K562 (cell line): Measurements from ENCODE around the gene ADRA1B. TPM values are rescaled to one million over a fixed set of nuclear protein-coding genes. Genes with fewer than 3 reads are reported as not detected.

Source experiments
- ATAC-seq: fragments of 200-7000 bp; cut with Tn5 transposase; 3 replicates; pipeline ENCODE4 v1.9.1; 2020; ENCODE audit warnings: moderate library complexity
- BruUV-seq: library from RNA; stranded (reverse); fragments of 400-500 nt; replicated peaks from 2 replicates; lab custom pipeline; 2021; lab: Mats Ljungman, UMichigan
- CTCF ChIA-PET: fragments of 300-600 bp; formaldehyde crosslinking; extraction: SDS; loops from one replicate; lab custom pipeline; 2021; ENCODE audit warnings: low intra/inter-chr PET ratio; lab: Yijun Ruan, JAX
- POLR2A ChIA-PET: fragments of 300-600, 350-650 bp; sonication (Branson Sonifier 250); formaldehyde crosslinking; extraction: SDS; loops from one replicate; lab custom pipeline; 2021; ENCODE audit warnings: antibody characterized with exemption, inconsistent platforms; lab: Yijun Ruan, JAX
- DNase-seq, 4 experiments: peaks; one replicate each; pipeline versions ENCODE4 v3.0.0 to v3.0.0-alpha.2; 2011 to 2018; ENCODE audit warnings: low spot score in 3 of 4, mixed read lengths in 3 of 4; ENCODE audit errors: extremely low read depth in 1 of 4
- FAIRE-seq: peaks from 2 replicates; lab custom pipeline; 2011; peaks lifted over from hg19 to GRCh38; lab: Jason Lieb, UNC
- H2AFZ ChIP-seq: 2 replicates; pipeline ENCODE4 v1.6.0; 2011; ENCODE audit warnings: low read depth, low read length, control low read depth, inconsistent platforms
- H3K27ac ChIP-seq: fragments of 200-600 bp; 3 replicates; pipeline ENCODE4 v1.8.0; 2011; ENCODE audit warnings: low read depth, mild to moderate bottlenecking, control low read depth, inconsistent platforms, low read length, moderate library complexity, mixed read lengths; ENCODE audit errors: extremely low read depth
- H3K27me3 ChIP-seq, 2 experiments: fragments of 300-600 bp in 1 of 2; 2 replicates in 1 of 2; 3 replicates in 1 of 2; pipeline versions ENCODE4 v1.6.0 to v1.8.0; 2011; ENCODE audit warnings: inconsistent platforms in 2 of 2, low read length in 2 of 2, mild to moderate bottlenecking in 1 of 2, mixed read lengths in 1 of 2, moderate library complexity in 1 of 2; ENCODE audit not compliant: control insufficient read depth in 2 of 2, insufficient read depth in 2 of 2
- H3K36me3 ChIP-seq: fragments of 300-600 bp; 3 replicates; pipeline ENCODE4 v1.8.0; 2011; ENCODE audit warnings: mild to moderate bottlenecking, low read length, inconsistent platforms; ENCODE audit not compliant: control insufficient read depth, insufficient read depth
- H3K4me1 ChIP-seq, 2 experiments: fragments of 200-600 bp in 1 of 2; replicated peaks in 1 of 2; 2 replicates in 1 of 2; 3 replicates in 1 of 2; pipeline versions ENCODE4 v1.5.1 to v1.8.0; 2011; ENCODE audit warnings: inconsistent platforms in 2 of 2, low read length in 2 of 2, mild to moderate bottlenecking in 1 of 2, mixed read lengths in 1 of 2, moderate library complexity in 1 of 2; ENCODE audit not compliant: control insufficient read depth in 2 of 2, insufficient read depth in 2 of 2
- H3K4me2 ChIP-seq: 2 replicates; pipeline ENCODE4 v1.6.1; 2011; ENCODE audit warnings: low read length, control low read depth, inconsistent platforms, mixed read lengths; ENCODE audit not compliant: insufficient read depth
- H3K4me3 ChIP-seq: fragments of 200-600 bp; sonication (generic), shearing (Covaris generic); 2 replicates; pipeline ENCODE4 v1.5.1; 2016; ENCODE audit warnings: control low read depth, inconsistent platforms
- H3K79me2 ChIP-seq: fragments of 200-600 bp; 3 replicates; pipeline ENCODE4 v1.8.0; 2011; ENCODE audit warnings: low read length, inconsistent platforms; ENCODE audit not compliant: control insufficient read depth, insufficient read depth
- H3K9ac ChIP-seq, 2 experiments: 2 replicates each; pipeline versions ENCODE4 v1.6.0 to v1.6.1; 2011; ENCODE audit warnings: low read depth in 2 of 2, low read length in 2 of 2, control low read depth in 1 of 2, inconsistent platforms in 1 of 2, mild to moderate bottlenecking in 1 of 2, mixed read lengths in 1 of 2; ENCODE audit not compliant: insufficient read depth in 1 of 2
- H3K9me1 ChIP-seq: one replicate; pipeline ENCODE4 v1.6.0; 2011; ENCODE audit warnings: inconsistent platforms, mild to moderate bottlenecking, low read length, moderate library complexity; ENCODE audit not compliant: control insufficient read depth, insufficient read depth
- H3K9me3 ChIP-seq: replicated peaks from 2 replicates; pipeline ENCODE4 v1.5.1; 2011; ENCODE audit warnings: low read depth, low read length, inconsistent platforms; ENCODE audit not compliant: control insufficient read depth, insufficient read depth
- H4K20me1 ChIP-seq: replicated peaks from 2 replicates; pipeline ENCODE4 v1.6.1; 2011; ENCODE audit warnings: low read length, inconsistent platforms, mixed read lengths; ENCODE audit not compliant: control insufficient read depth, insufficient read depth
- AFF1 ChIP-seq, 2 experiments: fragments of 450-650 bp; IDR thresholded peaks; 2 replicates each; pipeline ENCODE4 v1.6.1; 2018; ENCODE audit warnings: mild to moderate bottlenecking in 2 of 2, low read depth in 1 of 2; ENCODE audit not compliant: partially characterized antibody in 2 of 2
- ARID1B ChIP-seq: fragments of 450-650 bp; IDR thresholded peaks from 2 replicates; pipeline ENCODE4 v1.6.1; 2016; ENCODE audit warnings: antibody characterized with exemption, mild to moderate bottlenecking, inconsistent platforms
- ATF2 ChIP-seq: sonication (generic); formaldehyde crosslinking; IDR thresholded peaks from 2 replicates; pipeline ENCODE4 v1.8.1; 2022; ENCODE audit warnings: missing genetic modification reagents
- DLX4 ChIP-seq: fragments of 250-450 bp; sonication (Bioruptor Pico); IDR thresholded peaks from 2 replicates; pipeline ENCODE4 v1.6.1; 2021; ENCODE audit warnings: mild to moderate bottlenecking
- MEF2A ChIP-seq: IDR thresholded peaks from 2 replicates; pipeline ENCODE4 v1.6.1; 2011; ENCODE audit warnings: low read depth, mild to moderate bottlenecking, low read length, moderate library complexity; ENCODE audit not compliant: control insufficient read depth
- SMARCE1 ChIP-seq: fragments of 450-650 bp; IDR thresholded peaks from 2 replicates; pipeline ENCODE4 v1.7.1; 2016; ENCODE audit warnings: mild to moderate bottlenecking
- TFAP4 ChIP-seq: sonication (generic); formaldehyde crosslinking; IDR thresholded peaks from 2 replicates; pipeline ENCODE4 v1.8.0; 2022; ENCODE audit warnings: missing genetic modification reagents, mild to moderate bottlenecking, moderate library complexity, borderline replicate concordance
- ZFPM2 ChIP-seq: fragments of 250-450 bp; sonication (Bioruptor Pico); IDR thresholded peaks from 2 replicates; pipeline ENCODE4 v1.5.1; 2022; ENCODE audit warnings: mild to moderate bottlenecking
- ZNF165 ChIP-seq: fragments of 250-450 bp; sonication (Bioruptor Pico); IDR thresholded peaks from 2 replicates; pipeline ENCODE4 v1.4.0; 2020; ENCODE audit warnings: borderline replicate concordance
- ZNF280B ChIP-seq: fragments of 250-450 bp; sonication (Bioruptor Pico); IDR thresholded peaks from 2 replicates; pipeline ENCODE4 v1.5.1; 2021; ENCODE audit warnings: mild to moderate bottlenecking
- ZNF766 ChIP-seq: fragments of 200-800 bp; sonication (Bioruptor generic); conservative IDR thresholded peaks from 2 replicates; pipeline ENCODE4 v1.6.1; 2016; ENCODE audit warnings: missing genetic modification characterization, missing compliant biosample characterization
- WGBS: fragments of 100-300 bp; shearing (Covaris generic); methylation state at CpG from one replicate; pipeline ENCODE4 v1.1.6; 2016; ENCODE audit warnings: low coverage, mixed read lengths; ENCODE audit not compliant: insufficient coverage; ENCODE audit errors: missing lambda C conversion rate; 5-methylcytosine and 5-hydroxymethylcytosine counted together
- in situ Hi-C: fragments of 300-500 bp; cut with MboI; formaldehyde crosslinking; loops from 4 replicates; pipeline ENCODE4 v1.15.0; 2018; ENCODE audit warnings: inconsistent platforms, mixed read lengths
- intact Hi-C: fragments of 100-400 bp; cut with micrococcal nuclease; formaldehyde crosslinking; loops from 2 replicates; pipeline ENCODE4 v1.14.2; 2022
- polyA plus RNA-seq, 8 experiments: library from polyadenylated mRNA; depleted of rRNA in 4 of 8; stranded (reverse) in 5 of 8; unstranded in 3 of 8; fragments of >200 nt; fragmentation: Nextera tagmentation in 2 of 8; fragmentation: Illumina TruSeq in 1 of 8; extraction: Ambion mirVana in 2 of 8; extraction: Trizol in 1 of 8; gene quantifications; 2 replicates each; pipeline versions ENCODE4 v1.2.1 to v1.2.3, GENCODE V29; 2011 to 2014; ENCODE audit warnings: inconsistent platforms in 1 of 8, missing spikeins in 1 of 8
- total RNA-seq, 7 experiments: library from RNA; depleted of rRNA in 6 of 7; stranded (reverse); fragments of >200 nt in 6 of 7; fragmentation: Illumina TruSeq in 2 of 7; extraction: Trizol in 2 of 7; gene quantifications; 2 replicates each; pipeline versions ENCODE4 v1.2.1 to v1.2.3, GENCODE V29; 2011 to 2021; ENCODE audit warnings: low replicate concordance in 1 of 7

Gene ADRA1B
- total and polyA plus RNA-seq, 9 of the 15 experiments (the other 6 are each of a cell fraction or from before 2014, with no cell fraction given): not detected

GRCh38 chr5:159935946-159936345 is 19.7 kb downstream of the ADRA1B start (continued):
- TF ChIP-seq ZNF280B (CRISPR knock-in tag) (no peak), ATF2 (no peak)

GRCh38 chr5:159936686-159937329 is 20.5 kb downstream of the ADRA1B start:
- intact Hi-C loops: no loop called here
- no peak overlapping the region for H3K9ac ChIP-seq
- H3K4me3 ChIP-seq: no peak overlapping the region
- no peak overlapping the region; the same call in 1 of the 2 replicates for H3K4me2 ChIP-seq
- POLR2A ChIA-PET: no interaction called here
- no peaks in the 10 kb centered on the region for H4K20me1 ChIP-seq
- in situ Hi-C loops: no loop called here
- no peaks in the 10 kb centered on the region; a peak in 1 of 5 replicates for H3K4me1 ChIP-seq
- BruUV-seq: no TSS peak
- no peaks in the 10 kb centered on the region for H3K79me2 ChIP-seq
- ATAC-seq (no peak), FAIRE-seq (no peak), DNase-seq (no peak)
- peak overlapping the region; percentile 44; the same call in 1 of the 2 replicates for H2AFZ ChIP-seq
- H3K9me3 ChIP-seq: no peaks in the 10 kb centered on the region
- WGBS: under 1% methylated on average over 6 of the region's 6 CpGs
- H3K27ac ChIP-seq: no peak overlapping the region
- H3K36me3 ChIP-seq: no peaks in the 10 kb centered on the region
- CTCF ChIA-PET: no interaction called here
- no peaks in the 10 kb centered on the region for H3K9me1 ChIP-seq
- peaks cover 3 to 22% of the 10 kb centered on the region in 2 experiments; a peak in 2 of 5 replicates for H3K27me3 ChIP-seq
- no peak for TF ChIP-seq ZFPM2 (CRISPR knock-in tag)
- no peak for TF ChIP-seq ZNF766 (CRISPR knock-in tag)
- TF ChIP-seq ZNF165 (CRISPR knock-in tag): no peak
- no peak for TF ChIP-seq MEF2A
- no peak for TF ChIP-seq DLX4 (CRISPR knock-in tag)
- TF ChIP-seq AFF1 (IDR thresholded peaks at IDR 0.05; ENCODE audit: low read depth in 1 of 2, partially characterized antibody in 2 of 2): no peak
- no peak for TF ChIP-seq ARID1B
- no peak for TF ChIP-seq TFAP4 (CRISPR knock-in tag)
- TF ChIP-seq SMARCE1: no peak
